AG04450 (cell line): ENCODE data around the gene LRRC8B. TPM values are rescaled to one million over a fixed set of nuclear protein-coding genes. Genes with fewer than 3 reads are reported as not detected.
"Not testable (repeated sequence)": the region's sequence is repeated elsewhere in the genome, so short reads cannot be mapped to it uniquely, and the experiment has no call there.

Source experiments
- CTCF ChIA-PET: fragments of 300-600, 350-600 bp; formaldehyde crosslinking; extraction: SDS; loops from one replicate; lab custom pipeline; 2022; ENCODE audit warnings: antibody characterized with exemption, inconsistent platforms; lab: Charles Lee
- POLR2A ChIA-PET: fragments of 350-600 bp; formaldehyde crosslinking; extraction: SDS; loops from one replicate; lab custom pipeline; 2021; ENCODE audit warnings: antibody characterized with exemption, inconsistent platforms; lab: Yijun Ruan, JAX
- DNase-seq: peaks from one replicate; pipeline ENCODE4 v3.0.0-alpha.2; 2011; ENCODE audit warnings: low read depth, low spot score
- H3K27ac ChIP-seq: one replicate; pipeline ENCODE4 v1.5.1; 2012; ENCODE audit warnings: low read depth, low read length, control low read depth
- H3K27me3 ChIP-seq: one replicate; pipeline ENCODE4 v1.6.0; 2012; ENCODE audit warnings: low read length; ENCODE audit not compliant: control insufficient read depth, insufficient read depth
- H3K4me3 ChIP-seq: 2 replicates; pipeline ENCODE4 v1.5.1; 2011; ENCODE audit warnings: mild to moderate bottlenecking, low read depth, low read length, control low read depth
- H3K9me3 ChIP-seq: 2 replicates; pipeline ENCODE4 v1.5.1; 2012; ENCODE audit warnings: low read length; ENCODE audit not compliant: control insufficient read depth, insufficient read depth
- polyA plus RNA-seq: library from polyadenylated mRNA; depleted of rRNA; stranded (reverse); fragments of >200 nt; gene quantifications from 2 replicates; pipeline ENCODE4 v1.2.3, GENCODE V29; 2011
- TF ChIP-seq, protein P1 (sequence below): IDR thresholded peaks from 2 replicates; pipeline ENCODE4 v1.5.1; 2011; ENCODE audit warnings: low read depth, low read length, control low read depth, inconsistent platforms

Gene LRRC8B
- polyA plus RNA-seq, 1 experiment, result 1.6 TPM

DNA sequence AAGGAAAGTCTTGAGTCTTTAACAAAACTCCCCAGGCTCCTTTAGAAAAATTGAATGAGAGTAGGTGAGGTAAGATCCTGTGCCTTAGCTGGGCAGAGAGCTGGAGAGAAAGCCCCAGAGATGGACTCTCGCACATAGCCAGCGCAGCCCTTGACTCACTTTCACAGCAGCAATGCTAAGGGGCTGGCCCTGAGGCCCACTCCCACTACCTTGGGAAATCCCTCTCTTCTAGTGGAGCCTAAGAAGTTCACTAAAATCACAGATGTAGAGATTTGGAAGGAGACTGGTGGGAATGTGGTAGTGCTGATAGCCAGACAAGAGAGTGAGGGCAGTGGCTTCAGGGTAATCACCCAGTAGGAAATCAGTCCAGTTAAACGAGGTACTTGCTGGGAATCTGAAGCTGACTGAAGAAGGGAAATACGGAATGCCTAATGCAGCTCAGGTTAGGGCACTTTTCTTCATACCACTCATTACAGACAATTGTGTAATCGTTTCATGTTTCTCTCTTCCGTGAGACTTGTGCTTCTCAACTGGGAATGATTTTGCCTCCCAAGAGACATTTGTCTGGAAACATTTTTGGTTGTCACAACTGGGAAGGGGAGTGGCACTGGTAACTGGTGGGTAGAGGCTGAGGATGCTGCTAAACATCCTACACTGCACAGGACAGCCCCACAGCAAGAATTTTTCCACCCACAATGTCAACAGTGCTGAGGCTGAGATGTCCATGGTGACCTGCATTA, 65.9 kb downstream of the LRRC8B start:
- TF ChIP-seq, protein P1, sequence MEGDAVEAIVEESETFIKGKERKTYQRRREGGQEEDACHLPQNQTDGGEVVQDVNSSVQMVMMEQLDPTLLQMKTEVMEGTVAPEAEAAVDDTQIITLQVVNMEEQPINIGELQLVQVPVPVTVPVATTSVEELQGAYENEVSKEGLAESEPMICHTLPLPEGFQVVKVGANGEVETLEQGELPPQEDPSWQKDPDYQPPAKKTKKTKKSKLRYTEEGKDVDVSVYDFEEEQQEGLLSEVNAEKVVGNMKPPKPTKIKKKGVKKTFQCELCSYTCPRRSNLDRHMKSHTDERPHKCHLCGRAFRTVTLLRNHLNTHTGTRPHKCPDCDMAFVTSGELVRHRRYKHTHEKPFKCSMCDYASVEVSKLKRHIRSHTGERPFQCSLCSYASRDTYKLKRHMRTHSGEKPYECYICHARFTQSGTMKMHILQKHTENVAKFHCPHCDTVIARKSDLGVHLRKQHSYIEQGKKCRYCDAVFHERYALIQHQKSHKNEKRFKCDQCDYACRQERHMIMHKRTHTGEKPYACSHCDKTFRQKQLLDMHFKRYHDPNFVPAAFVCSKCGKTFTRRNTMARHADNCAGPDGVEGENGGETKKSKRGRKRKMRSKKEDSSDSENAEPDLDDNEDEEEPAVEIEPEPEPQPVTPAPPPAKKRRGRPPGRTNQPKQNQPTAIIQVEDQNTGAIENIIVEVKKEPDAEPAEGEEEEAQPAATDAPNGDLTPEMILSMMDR, result no peak
- no peak overlapping the region for H3K4me3 ChIP-seq
- ChIA-PET POLR2A (no interaction called here), CTCF (interaction anchor here (0.9 to 1.6 kb wide), 3 partner anchors 32 to 172 kb away, joined by 3 read pairs; no protein-coding TSS in a partner anchor)
- no peak for DNase-seq
- H3K9me3 ChIP-seq, result no peaks in the 10 kb centered on the region
- H3K27me3 ChIP-seq, result no peaks in the 10 kb centered on the region
- H3K27ac ChIP-seq, result no peak overlapping the region

DNA sequence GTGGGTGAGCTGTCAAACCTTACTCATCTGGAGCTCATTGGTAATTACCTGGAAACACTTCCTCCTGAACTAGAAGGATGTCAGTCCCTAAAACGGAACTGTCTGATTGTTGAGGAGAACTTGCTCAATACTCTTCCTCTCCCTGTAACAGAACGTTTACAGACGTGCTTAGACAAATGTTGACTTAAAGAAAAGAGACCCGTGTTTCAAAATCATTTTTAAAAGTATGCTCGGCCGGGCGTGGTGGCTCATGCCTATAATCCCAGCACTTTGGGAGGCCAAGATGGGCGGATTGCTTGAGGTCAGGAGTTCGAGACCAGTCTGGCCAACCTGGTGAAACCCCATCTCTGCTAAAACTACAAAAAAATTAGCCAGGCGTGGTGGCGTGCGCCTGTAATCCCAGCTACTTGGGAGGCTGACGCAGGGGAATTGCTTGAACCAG, 68.3 kb downstream of the LRRC8B start:
- H3K27me3 ChIP-seq, H3K4me3 ChIP-seq, H3K9me3 ChIP-seq, DNase-seq, H3K27ac ChIP-seq, POLR2A ChIA-PET: not testable (repeated sequence)
- CTCF ChIA-PET, result interaction anchor here (0.7 to 7.9 kb wide), 4 partner anchors 109 to 170 kb away, joined by 3 to 59 read pairs (median 28); no protein-coding TSS in a partner anchor

DNA sequence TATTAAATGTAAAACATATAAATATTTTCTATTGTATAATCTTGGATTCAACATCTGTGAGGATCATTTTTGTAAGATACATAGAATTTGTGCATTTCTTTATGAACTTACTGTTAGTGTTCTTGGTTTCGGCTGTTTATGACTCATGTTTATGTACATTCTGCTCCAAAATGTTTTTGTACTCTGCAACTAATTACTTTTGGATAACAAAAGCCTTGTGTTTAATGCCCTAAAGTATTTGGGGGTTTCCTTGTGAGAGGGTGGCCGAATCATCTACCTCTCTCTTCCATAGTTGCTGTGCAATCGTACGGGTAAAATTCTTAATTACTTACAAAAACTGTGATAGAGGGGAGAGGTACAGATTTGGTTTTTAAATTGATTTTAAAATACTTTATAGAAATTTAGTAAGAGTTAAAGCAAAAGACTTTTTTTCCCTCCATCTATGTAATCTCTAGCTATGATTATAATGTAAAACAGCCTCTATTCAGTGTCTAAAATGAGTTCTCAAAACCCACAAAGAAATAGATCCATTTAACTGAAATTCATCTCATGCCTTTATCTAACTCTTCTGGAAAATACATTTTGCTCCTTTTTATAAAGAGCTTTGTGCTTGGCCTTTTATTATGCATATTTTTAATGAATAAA, 69.6 kb downstream of the LRRC8B start:
- DNase-seq, result no peak
- Histone ChIP-seq H3K27ac (no peak overlapping the region), H3K9me3 (no peaks in the 10 kb centered on the region), H3K27me3 (no peaks in the 10 kb centered on the region), H3K4me3 (no peak overlapping the region)
- ChIA-PET CTCF (interaction anchor here (0.6 to 7.9 kb wide), 3 partner anchors 111 to 1158 kb away, joined by 3 to 59 read pairs (median 51); no protein-coding TSS in a partner anchor), POLR2A (interaction anchor here (0.6 kb wide), 1 partner anchor 48 kb away, joined by 3 read pairs; no protein-coding TSS in a partner anchor)
- TF ChIP-seq, protein P1, result no peak

DNA sequence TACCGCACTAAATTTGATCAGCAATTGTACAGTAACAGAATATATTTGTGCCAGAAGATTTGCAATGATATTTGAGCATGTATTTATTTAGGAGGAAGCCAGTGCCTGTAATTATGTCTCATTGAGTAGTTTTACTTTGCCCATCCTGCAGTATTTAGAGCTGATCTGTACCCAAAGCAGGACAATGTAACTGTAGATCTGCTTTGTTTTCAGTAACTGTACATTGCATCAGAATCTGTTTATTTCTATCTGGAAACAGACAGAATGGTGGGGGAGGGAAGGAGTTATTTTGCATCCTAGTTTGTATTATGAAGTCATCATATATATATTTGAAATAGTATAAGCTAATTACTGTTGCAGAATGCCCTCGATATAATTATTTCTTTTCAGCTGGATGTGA, 72.1 kb downstream of the LRRC8B start:
- Histone ChIP-seq H3K9me3 (no peaks in the 10 kb centered on the region), H3K27ac (no peak overlapping the region), H3K27me3 (no peaks in the 10 kb centered on the region), H3K4me3 (no peak overlapping the region)
- ChIA-PET CTCF (interaction anchor here (0.8 to 7.9 kb wide), 3 partner anchors 80 to 166 kb away, joined by 3 to 59 read pairs (median 51); no protein-coding TSS in a partner anchor), POLR2A (no interaction called here)
- DNase-seq, result no peak
- TF ChIP-seq, protein P1, result no peak

DNA sequence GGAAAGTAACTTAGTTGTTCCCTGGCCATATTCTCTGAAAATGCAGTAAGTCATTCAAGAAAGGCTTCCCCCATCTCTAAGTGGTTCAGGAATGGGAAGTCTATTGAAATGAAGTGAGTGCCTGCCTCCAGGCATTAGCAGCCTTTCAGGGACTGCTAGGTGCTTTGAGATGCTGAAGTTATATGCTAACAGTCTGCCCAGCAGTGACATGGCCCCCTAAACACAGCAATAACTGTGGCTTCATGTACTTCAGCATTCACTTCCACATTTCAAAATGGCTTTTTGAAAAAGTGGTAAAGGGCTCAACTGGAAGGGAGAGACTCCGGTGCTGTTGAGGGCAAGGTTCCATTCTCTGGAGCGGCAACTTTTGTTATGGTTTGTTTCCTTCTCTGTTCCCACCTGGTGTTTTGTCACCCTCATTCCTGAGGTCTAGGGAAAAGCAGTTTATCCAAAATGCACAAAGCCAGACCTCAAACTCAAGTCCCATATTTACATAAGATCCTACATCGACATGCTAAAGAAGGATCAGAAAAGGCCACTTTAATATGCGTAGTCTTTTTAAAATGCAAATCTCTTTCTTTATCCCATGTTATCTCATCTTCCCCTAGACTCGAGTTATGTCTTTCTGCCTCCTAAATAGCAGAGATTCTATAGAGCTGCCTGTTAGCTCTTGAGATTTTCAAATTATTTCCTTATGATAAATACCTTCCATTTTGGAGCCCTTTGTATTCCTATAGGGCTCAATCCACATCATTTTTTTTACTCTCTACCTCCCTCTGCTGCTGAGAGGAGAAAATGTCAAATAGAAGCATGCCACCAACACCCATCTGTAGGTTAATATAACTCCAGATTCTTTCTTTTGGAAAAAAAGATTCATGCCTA, 74.1 kb downstream of the LRRC8B start:
- DNase-seq, result no peak
- ChIA-PET POLR2A (no interaction called here), CTCF (interaction anchor here (0.6 to 7.9 kb wide), 18 partner anchors 10 to 172 kb away, joined by 3 to 62 read pairs (median 4); no protein-coding TSS in a partner anchor)
- no peak overlapping the region for H3K4me3 ChIP-seq
- no peak overlapping the region for H3K27ac ChIP-seq
- H3K27me3 ChIP-seq, result no peaks in the 10 kb centered on the region
- TF ChIP-seq, protein P1, result peak; percentile 69
- no peaks in the 10 kb centered on the region for H3K9me3 ChIP-seq
